Kidney (tissue), 14 donors: ENCODE measurements around the gene C17orf78. TPM values are rescaled to one million over a fixed set of nuclear protein-coding genes. Genes with fewer than 3 reads are reported as not detected.
A peak's percentile ranks its signal among the peaks of the same experiment; 100 is the strongest.
"Not testable (repeated sequence)": the region's sequence is repeated elsewhere in the genome, so short reads cannot be mapped to it uniquely, and the experiment has no call there.

ENCODE experiments used
- DNase-seq, 5 donors: peaks; one replicate each; pipeline ENCODE4 v3.0.0-alpha.2; 2013 to 2020
- FAIRE-seq: peaks from 2 replicates; lab custom pipeline; 2012; peaks lifted over from hg19 to GRCh38; lab: Jason Lieb, UNC
- H3K27ac ChIP-seq, 2 donors: one replicate each; pipeline ENCODE4 v1.7.0; 2013; ENCODE audit warnings: low read depth in 2 of 2, low read length in 2 of 2, inconsistent platforms in 1 of 2
- H3K27me3 ChIP-seq: one replicate; pipeline ENCODE4 v1.7.1; 2013; ENCODE audit warnings: low read length, inconsistent platforms; ENCODE audit not compliant: control insufficient read depth, insufficient read depth
- H3K36me3 ChIP-seq, 3 donors: one replicate each; pipeline versions ENCODE4 v1.7.0 to v1.7.1; 2013; ENCODE audit warnings: low read length in 3 of 3, control low read depth in 1 of 3, inconsistent platforms in 1 of 3; ENCODE audit not compliant: insufficient read depth in 3 of 3, control insufficient read depth in 2 of 3
- H3K4me1 ChIP-seq, 3 donors: one replicate each; pipeline versions ENCODE4 v1.7.0 to v1.7.1; 2013; ENCODE audit warnings: low read length in 3 of 3, inconsistent platforms in 1 of 3, low read depth in 1 of 3; ENCODE audit not compliant: control insufficient read depth in 2 of 3, insufficient read depth in 2 of 3
- H3K4me3 ChIP-seq, 3 donors: one replicate each; pipeline versions ENCODE4 v1.7.0 to v1.8.1; 2013; ENCODE audit warnings: low read length in 3 of 3, control low read depth in 1 of 3, inconsistent platforms in 1 of 3
- H3K9ac ChIP-seq, 3 donors: one replicate each; pipeline versions ENCODE4 v1.7.0 to v1.7.1; 2013; ENCODE audit warnings: low read length in 3 of 3, control low read depth in 1 of 3, inconsistent platforms in 1 of 3
- H3K9me3 ChIP-seq, 3 donors: one replicate each; pipeline versions ENCODE4 v1.7.0 to v1.7.1; 2013; ENCODE audit warnings: low read length in 3 of 3, control low read depth in 1 of 3, inconsistent platforms in 1 of 3; ENCODE audit not compliant: control insufficient read depth in 2 of 3, insufficient read depth in 1 of 3
- intact Hi-C: fragments of 100-400 bp; cut with DNase I; formaldehyde crosslinking; loops from one replicate; pipeline ENCODE4 v1.11.1; 2022
- polyA plus RNA-seq: library from polyadenylated mRNA; stranded (reverse); fragments of 350-450 nt; fragmentation: Illumina TruSeq; extraction: RNeasy Lipid Tissue Mini Kit (QIAGEN cat#74804); gene quantifications from one replicate; pipeline ENCODE4 v1.2.3, GENCODE V29; 2014; ENCODE audit warnings: low read depth, low replicate concordance; ENCODE audit not compliant: insufficient read depth
- total RNA-seq: library from RNA; stranded (reverse); fragmentation: NEBNext Ultra II Directional; extraction: Animal tissue kit (Norgen Biotek cat#: 25700); gene quantifications from one replicate; pipeline ENCODE4 v1.2.1, GENCODE V29; 2021
- TF ChIP-seq, protein P1 (sequence below): IDR thresholded peaks from 3 replicates; pipeline ENCODE4 v1.5.1; 2012; ENCODE audit warnings: mild to moderate bottlenecking, moderate library complexity, borderline replicate concordance; ENCODE audit not compliant: insufficient read depth; ENCODE audit errors: extremely low read depth
- donor health status: control.
- donor health status: control.
- donor health status: control.
- donor health status: control.
- donor health status: control.
- donor health status: DM: yes; HTN: yes; CAD: no.
- donor health status: Normal renal cell carcinoma (clear cell type).

Gene C17orf78
- total and polyA plus RNA-seq, 2 donors from 2014 or later: not detected

DNA sequence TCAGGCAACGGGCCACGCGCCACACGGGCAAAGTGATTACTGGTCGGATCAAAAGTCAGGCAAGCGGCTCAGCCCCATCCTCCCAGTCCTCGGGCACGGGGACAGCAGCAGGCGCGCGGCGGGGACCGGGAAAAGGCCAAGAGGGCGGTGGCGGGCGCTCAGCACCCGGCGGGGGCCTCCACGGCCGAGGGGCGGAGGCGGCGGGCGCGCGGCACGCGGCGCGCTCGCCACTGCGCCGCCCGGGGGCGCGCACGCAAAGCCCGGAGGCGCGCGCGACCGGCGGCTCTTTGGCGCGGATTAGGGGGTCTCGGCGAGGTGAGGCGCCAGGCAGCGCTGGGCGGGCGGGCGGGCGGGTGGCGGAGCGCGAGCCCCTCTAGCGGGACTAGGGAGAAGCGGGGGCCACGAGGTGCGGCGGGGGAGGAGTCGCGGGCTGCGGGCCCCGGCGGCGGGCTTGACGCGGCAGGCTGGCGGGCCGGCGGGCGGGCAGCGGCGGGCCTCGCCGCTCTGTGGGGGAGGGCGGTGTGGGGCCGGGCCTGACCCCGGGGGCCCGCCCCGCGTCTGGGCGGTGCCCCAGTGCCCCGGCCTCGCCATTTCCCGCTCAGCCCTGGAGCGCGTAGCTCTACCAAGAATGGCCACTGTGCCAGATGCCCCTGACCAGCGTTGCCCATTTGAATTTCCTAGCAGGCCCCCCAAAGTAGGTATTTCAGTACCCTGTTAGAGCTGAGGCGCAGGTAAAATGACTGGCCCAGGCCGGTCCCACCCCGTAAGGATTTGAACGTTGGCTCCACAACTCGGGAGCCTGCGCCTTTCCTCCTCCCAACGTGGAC, 31.1 kb downstream of the C17orf78 start, which contains the start of the genes ACACA and TADA2A:
Gene ACACA, minus strand, starts transcription at position 202 of the 827 bp plus-strand sequence. CDS start 537 bp downstream, outside the sequence.
Gene TADA2A, plus strand, starts transcription at position 252 of the 827 bp plus-strand sequence. CDS start 4,480 bp downstream, outside the sequence.
- FAIRE-seq: no peak
- H3K27ac ChIP-seq: peak within 1 kb of the TSS; percentile 88 to 91
- no peaks in the 10 kb centered on the region for H3K36me3 ChIP-seq
- TF ChIP-seq, protein P1, sequence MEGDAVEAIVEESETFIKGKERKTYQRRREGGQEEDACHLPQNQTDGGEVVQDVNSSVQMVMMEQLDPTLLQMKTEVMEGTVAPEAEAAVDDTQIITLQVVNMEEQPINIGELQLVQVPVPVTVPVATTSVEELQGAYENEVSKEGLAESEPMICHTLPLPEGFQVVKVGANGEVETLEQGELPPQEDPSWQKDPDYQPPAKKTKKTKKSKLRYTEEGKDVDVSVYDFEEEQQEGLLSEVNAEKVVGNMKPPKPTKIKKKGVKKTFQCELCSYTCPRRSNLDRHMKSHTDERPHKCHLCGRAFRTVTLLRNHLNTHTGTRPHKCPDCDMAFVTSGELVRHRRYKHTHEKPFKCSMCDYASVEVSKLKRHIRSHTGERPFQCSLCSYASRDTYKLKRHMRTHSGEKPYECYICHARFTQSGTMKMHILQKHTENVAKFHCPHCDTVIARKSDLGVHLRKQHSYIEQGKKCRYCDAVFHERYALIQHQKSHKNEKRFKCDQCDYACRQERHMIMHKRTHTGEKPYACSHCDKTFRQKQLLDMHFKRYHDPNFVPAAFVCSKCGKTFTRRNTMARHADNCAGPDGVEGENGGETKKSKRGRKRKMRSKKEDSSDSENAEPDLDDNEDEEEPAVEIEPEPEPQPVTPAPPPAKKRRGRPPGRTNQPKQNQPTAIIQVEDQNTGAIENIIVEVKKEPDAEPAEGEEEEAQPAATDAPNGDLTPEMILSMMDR: no peak
- peak within 1 kb of the TSS; percentile 63 to 97 (median 67) for H3K9ac ChIP-seq
- peak; percentile 77 to 92 (median 81) for DNase-seq
- H3K4me1 ChIP-seq: peaks cover 0 to 11% (median 6%) of the 10 kb centered on the region in 3 donors
- no peaks in the 10 kb centered on the region for H3K27me3 ChIP-seq
- no peaks in the 10 kb centered on the region for H3K9me3 ChIP-seq
- H3K4me3 ChIP-seq: peak within 1 kb of the TSS; percentile 69 to 95 (median 75)
- intact Hi-C loops: no loop called here

DNA sequence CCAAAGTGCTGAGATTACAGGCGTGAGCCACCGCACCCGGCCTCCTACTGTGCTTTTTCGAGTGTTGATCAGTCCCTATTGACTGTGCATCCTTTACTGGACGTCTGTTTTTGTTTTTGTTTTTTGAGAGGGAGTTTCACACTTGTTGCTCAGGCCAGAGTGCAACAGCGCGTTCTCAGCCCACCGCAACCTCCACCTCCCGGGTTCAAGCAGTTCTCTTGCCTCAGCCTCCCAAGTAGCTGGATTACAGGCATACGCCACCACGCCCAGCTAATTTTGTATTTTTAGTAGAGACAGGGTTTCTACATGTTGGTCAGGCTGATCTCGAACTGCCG, 32.3 kb downstream of the C17orf78 start:
- DNase-seq, H3K4me3 ChIP-seq, H3K9ac ChIP-seq, H3K27ac ChIP-seq, FAIRE-seq, H3K27me3 ChIP-seq, H3K9me3 ChIP-seq, H3K36me3 ChIP-seq, intact Hi-C loops: not testable (repeated sequence)
- H3K4me1 ChIP-seq: peaks cover 0 to 11% (median 6%) of the 10 kb centered on the region in 3 donors

DNA sequence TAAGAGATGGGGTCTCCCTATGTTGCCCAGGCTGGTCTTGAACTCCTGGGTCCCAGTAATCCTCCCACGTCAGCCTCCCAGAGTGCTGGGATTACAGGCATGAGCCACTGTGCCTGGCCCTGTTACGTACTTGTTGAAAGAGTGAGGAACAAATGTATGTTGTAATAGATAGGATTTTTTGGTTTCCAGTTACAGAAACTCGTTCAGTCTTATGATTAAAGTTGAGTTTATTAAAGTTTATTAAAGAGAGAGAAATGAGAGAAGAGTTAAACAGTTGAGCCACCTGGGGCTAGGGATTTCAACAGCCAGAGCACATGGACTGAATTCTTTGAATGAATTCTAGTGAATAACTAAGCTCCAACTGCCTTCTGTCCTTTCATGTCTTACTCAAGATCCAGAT, 34.6 kb downstream of the C17orf78 start:
- H3K4me3 ChIP-seq: no peak overlapping the region
- H3K27ac ChIP-seq: no peak overlapping the region
- DNase-seq (no peak), FAIRE-seq (no peak)
- no peaks in the 10 kb centered on the region for H3K27me3 ChIP-seq
- H3K36me3 ChIP-seq: peaks cover 0 to 6% (median 4%) of the 10 kb centered on the region in 3 donors
- H3K9ac ChIP-seq: no peak overlapping the region
- intact Hi-C loops: no loop called here
- no peaks in the 10 kb centered on the region for H3K9me3 ChIP-seq
- H3K4me1 ChIP-seq: peaks cover 0 to 6% (median 6%) of the 10 kb centered on the region in 3 donors
- TF ChIP-seq, protein P1: no peak

DNA sequence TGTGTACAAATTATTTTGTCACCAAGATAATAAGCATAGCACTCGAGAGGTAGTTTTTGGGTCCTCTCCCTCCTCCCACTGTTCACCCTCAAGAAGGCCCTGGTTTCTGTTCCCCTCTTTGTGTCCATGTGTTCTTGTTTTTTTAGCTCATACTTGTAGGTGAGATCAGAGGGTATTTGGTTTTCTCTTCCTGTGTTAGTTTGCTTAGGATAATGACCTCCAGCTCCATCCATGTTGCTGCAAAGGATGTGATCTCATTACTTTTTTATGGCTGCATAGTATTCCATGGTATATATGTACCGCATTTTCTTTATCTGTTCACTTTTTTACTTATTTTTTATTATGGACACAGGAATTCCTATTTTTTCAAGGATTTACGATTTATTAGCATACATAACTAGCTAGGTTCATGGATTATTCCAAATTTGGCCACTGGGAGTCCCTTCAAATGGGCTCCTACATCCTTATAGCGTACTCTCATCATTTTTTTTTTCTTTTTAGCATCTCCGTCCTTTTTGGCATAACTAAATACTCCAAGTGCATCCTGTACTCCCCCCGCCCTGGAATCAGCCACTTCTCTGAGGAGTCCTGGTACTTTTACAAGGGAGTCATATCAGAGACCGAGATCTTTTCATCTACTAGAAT, 38.2 kb downstream of the C17orf78 start:
- Histone ChIP-seq H3K9ac (no peak overlapping the region), H3K27me3 (no peaks in the 10 kb centered on the region), H3K27ac (no peak overlapping the region), H3K4me3 (no peak overlapping the region), H3K4me1 (no peaks in the 10 kb centered on the region), H3K9me3 (no peaks in the 10 kb centered on the region), H3K36me3 (peaks cover 0 to 6% (median 4%) of the 10 kb centered on the region in 3 donors)
- intact Hi-C loops: no loop called here
- DNase-seq: no peak
- TF ChIP-seq, protein P1: no peak
- no peak for FAIRE-seq
